ENCODE results near the gene APOBEC4. TPM values are rescaled to one million over a fixed set of nuclear protein-coding genes. Genes with fewer than 3 reads are reported as not detected.
"Not testable (repeated sequence)": the region's sequence is repeated elsewhere in the genome, so short reads cannot be mapped to it uniquely, and the experiment has no call there.

Gene APOBEC4
- total RNA-seq, 1 donor from 2014 or later: not detected

GRCh38 chr1:183622884-183623785 is 30.0 kb downstream of the APOBEC4 start:
- no peak overlapping the region for H3K4me3 Mint-ChIP-seq
- peaks cover 5% of the 10 kb centered on the region for H3K36me3 Mint-ChIP-seq
- DNase-seq (ENCODE audit: extremely low spot score, unreplicated experiment): no peak
- peak overlapping the region; percentile 22 for H3K27ac Mint-ChIP-seq
- no peaks in the 10 kb centered on the region for H3K9me3 Mint-ChIP-seq
- TF ChIP-seq CTCF (conservative IDR thresholded peaks at IDR 0.05): peak; percentile 85
- no peaks in the 10 kb centered on the region for H3K27me3 Mint-ChIP-seq
- peaks cover 9% of the 10 kb centered on the region for H3K4me1 Mint-ChIP-seq (ENCODE audit: unreplicated experiment)

GRCh38 chr1:183622013-183622412 is 31.1 kb downstream of the APOBEC4 start:
- no peak for TF ChIP-seq CTCF (conservative IDR thresholded peaks at IDR 0.05)
- Mint-ChIP-seq H3K9me3 (no peaks in the 10 kb centered on the region), H3K4me3 (no peak overlapping the region), H3K4me1 (ENCODE audit: unreplicated experiment) (peaks cover 9% of the 10 kb centered on the region), H3K27me3 (no peaks in the 10 kb centered on the region), H3K36me3 (peaks cover 5% of the 10 kb centered on the region), H3K27ac (no peak overlapping the region)
- DNase-seq (ENCODE audit: extremely low spot score, unreplicated experiment): no peak

GRCh38 chr1:183620311-183620710 is 32.8 kb downstream of the APOBEC4 start:
- Mint-ChIP-seq H3K4me1 (ENCODE audit: unreplicated experiment) (peaks cover 9% of the 10 kb centered on the region), H3K27ac (peak overlapping the region; percentile 15), H3K27me3 (no peaks in the 10 kb centered on the region), H3K9me3 (no peaks in the 10 kb centered on the region), H3K4me3 (no peak overlapping the region), H3K36me3 (peaks cover 5% of the 10 kb centered on the region)
- no peak for DNase-seq (ENCODE audit: extremely low spot score, unreplicated experiment)
- no peak for TF ChIP-seq CTCF (conservative IDR thresholded peaks at IDR 0.05)

- H3K4me1 Mint-ChIP-seq (ENCODE audit: unreplicated experiment): peaks cover 9% of the 10 kb centered on the region
- DNase-seq (ENCODE audit: extremely low spot score, unreplicated experiment): no peak
- peaks cover 5% of the 10 kb centered on the region for H3K36me3 Mint-ChIP-seq
- peak overlapping the region; percentile 75 for H3K27ac Mint-ChIP-seq
- no peak overlapping the region for H3K4me3 Mint-ChIP-seq
- no peak for TF ChIP-seq CTCF (conservative IDR thresholded peaks at IDR 0.05)
- no peaks in the 10 kb centered on the region for H3K9me3 Mint-ChIP-seq
- no peaks in the 10 kb centered on the region for H3K27me3 Mint-ChIP-seq
These were observed 33.3 kb downstream of the APOBEC4 start for GRCh38 chr1:183619781-183620180.

- not testable (repeated sequence) for H3K36me3 Mint-ChIP-seq; H3K4me3 Mint-ChIP-seq; H3K27ac Mint-ChIP-seq; H3K27me3 Mint-ChIP-seq; H3K4me1 Mint-ChIP-seq (ENCODE audit: unreplicated experiment); DNase-seq (ENCODE audit: extremely low spot score, unreplicated experiment); H3K9me3 Mint-ChIP-seq
These were observed 34.9 kb downstream of the APOBEC4 start for GRCh38 chr1:183618202-183618601.

GRCh38 chr1:183612975-183613374 is 40.1 kb downstream of the APOBEC4 start:
- H3K4me1 Mint-ChIP-seq (ENCODE audit: unreplicated experiment); DNase-seq (ENCODE audit: extremely low spot score, unreplicated experiment); H3K27me3 Mint-ChIP-seq; H3K36me3 Mint-ChIP-seq; H3K4me3 Mint-ChIP-seq; H3K9me3 Mint-ChIP-seq: not testable (repeated sequence)
- H3K27ac Mint-ChIP-seq: peak overlapping the region; percentile 70

Measured in type B pancreatic cell (in vitro differentiated cells).